GM18505 (cell line): ENCODE data around the gene MAMLD1.

Experiments used
- ATAC-seq: cut with Tn5 transposase; IDR thresholded peaks from one replicate; pipeline ENCODE4 v1.9.1; 2021; ENCODE audit not compliant: unreplicated experiment
- POLR2A ChIP-seq: IDR thresholded peaks from 4 replicates; pipeline ENCODE4 v1.6.1; 2011; ENCODE audit warnings: borderline replicate concordance; ENCODE audit not compliant: insufficient read depth, insufficient read length; ENCODE audit errors: extremely low read depth

The MAMLD1 gene

GRCh38 chrX:150438165-150438564, 75.0 kb downstream of the MAMLD1 start:
- no peak for ATAC-seq
- TF ChIP-seq POLR2A = no peak

- no peak for ATAC-seq
- TF ChIP-seq POLR2A = no peak
Observed at GRCh38 chrX:150446151-150446550, 83.0 kb downstream of the MAMLD1 start.

- no peak for TF ChIP-seq POLR2A
- ATAC-seq = no peak
Observed at GRCh38 chrX:150446995-150447394, 83.9 kb downstream of the MAMLD1 start.

- TF ChIP-seq POLR2A = no peak
- no peak for ATAC-seq
Observed at GRCh38 chrX:150449313-150449712, 86.2 kb downstream of the MAMLD1 start.

- no peak for ATAC-seq
- no peak for TF ChIP-seq POLR2A
Observed at GRCh38 chrX:150450519-150451177, 87.5 kb downstream of the MAMLD1 start.

- no peak for TF ChIP-seq POLR2A
Observed at GRCh38 chrX:150451953-150452352, 88.8 kb downstream of the MAMLD1 start.

GRCh38 chrX:150454083-150454482, 91.0 kb downstream of the MAMLD1 start:
- no peak for TF ChIP-seq POLR2A
- no peak for ATAC-seq

More at GRCh38 chrX:150451953-150452352, 88.8 kb downstream of the MAMLD1 start:
- ATAC-seq = no peak

- TF ChIP-seq POLR2A = no peak
- ATAC-seq = no peak
Observed at GRCh38 chrX:150454508-150455214, 91.5 kb downstream of the MAMLD1 start.

- no peak for TF ChIP-seq POLR2A
- ATAC-seq = no peak
Observed at GRCh38 chrX:150455215-150455608, 92.1 kb downstream of the MAMLD1 start.

GRCh38 chrX:150456466-150456865, 93.3 kb downstream of the MAMLD1 start:
- no peak for TF ChIP-seq POLR2A
- ATAC-seq = no peak

GRCh38 chrX:150456941-150457340, 93.8 kb downstream of the MAMLD1 start:
- TF ChIP-seq POLR2A = no peak
- no peak for ATAC-seq

GRCh38 chrX:150459196-150459595, 96.1 kb downstream of the MAMLD1 start:
- no peak for ATAC-seq
- TF ChIP-seq POLR2A = no peak

GRCh38 chrX:150460063-150460462, 96.9 kb downstream of the MAMLD1 start:
- TF ChIP-seq POLR2A = no peak
- ATAC-seq = no peak

- ATAC-seq = no peak
- TF ChIP-seq POLR2A = no peak
Observed at GRCh38 chrX:150460781-150461180, 97.7 kb downstream of the MAMLD1 start.
